Left lung (tissue), 10 donors: ENCODE results near the gene SPON1. TPM values are rescaled to one million over a fixed set of nuclear protein-coding genes. Genes with fewer than 3 reads are reported as not detected.

Source experiments
- ATAC-seq: fragments of 200-7000 bp; cut with Tn5 transposase; one replicate; pipeline ENCODE4 v1.9.1; 2020; ENCODE audit warnings: moderate library complexity
- DNase-seq, 4 donors: peaks; one replicate each; pipeline ENCODE4 v3.0.0-alpha.2; 2013 to 2020
- H3K27ac ChIP-seq, 2 donors: fragments of 200-600 bp; sonication (generic) in 1 of 2; one replicate each; pipeline versions ENCODE4 v1.5.0 to v1.8.0; 2020 to 2021
- H3K27me3 ChIP-seq, 2 donors: fragments of 200-600 bp; sonication (generic) in 1 of 2; one replicate each; pipeline versions ENCODE4 v1.5.0 to v1.8.0; 2020 to 2021
- H3K36me3 ChIP-seq, 2 donors: fragments of 200-600 bp; sonication (generic) in 1 of 2; one replicate each; pipeline versions ENCODE4 v1.5.0 to v1.8.0; 2020 to 2021
- H3K4me1 ChIP-seq, 2 donors: fragments of 200-600 bp; one replicate each; pipeline ENCODE4 v1.8.0; 2021
- H3K4me3 ChIP-seq, 2 donors: fragments of 200-600 bp; sonication (generic) in 1 of 2; one replicate each; pipeline versions ENCODE4 v1.5.0 to v1.8.0; 2020 to 2021; ENCODE audit warnings: mild to moderate bottlenecking in 1 of 2
- H3K9me3 ChIP-seq, 2 donors: fragments of 200-600 bp; sonication (generic) in 1 of 2; one replicate each; pipeline versions ENCODE4 v1.5.0 to v1.8.0; 2020 to 2021
- intact Hi-C, 2 donors: fragments of 100-400 bp; cut with DNase I; formaldehyde crosslinking; loops; one replicate each; pipeline versions ENCODE4 v1.11.2 to v1.14.2; 2022
- polyA plus RNA-seq, 6 donors: library from polyadenylated mRNA; unstranded; fragments of 120-200 nt; gene quantifications; one replicate each; pipeline ENCODE4 v1.2.1, GENCODE V29; 2013; ENCODE audit not compliant: insufficient read length in 6 of 6
- total RNA-seq, 2 donors: library from RNA; stranded (reverse); fragmentation: NEBNext Ultra II Directional; extraction: Animal tissue kit (Norgen Biotek cat#: 25700); gene quantifications; one replicate each; pipeline ENCODE4 v1.2.1, GENCODE V29; 2021
- TF ChIP-seq, protein P1 (sequence below), 2 donors: fragments of 200-600 bp; sonication (generic) in 1 of 2; IDR thresholded peaks; one replicate each; pipeline versions ENCODE4 v1.5.0 to v1.8.0; 2021; ENCODE audit warnings: antibody characterized with exemption in 2 of 2
- donor health status: DM: no; HTN: yes; CAD: no.
- donor health status: DM: no; HTN: no; CAD: no.

SPON1 gene
- total and polyA plus RNA-seq, 8 donors = 83.2 to 136 (median 97.4) TPM

- ATAC-seq (no peak), DNase-seq (no peak)
- intact Hi-C loops = no loop called here
- peaks cover 0 to 6% of the 10 kb centered on the region in 2 donors for H3K4me1 ChIP-seq
- H3K27ac ChIP-seq = no peak overlapping the region
- no peak overlapping the region for H3K4me3 ChIP-seq
- TF ChIP-seq, protein P1, sequence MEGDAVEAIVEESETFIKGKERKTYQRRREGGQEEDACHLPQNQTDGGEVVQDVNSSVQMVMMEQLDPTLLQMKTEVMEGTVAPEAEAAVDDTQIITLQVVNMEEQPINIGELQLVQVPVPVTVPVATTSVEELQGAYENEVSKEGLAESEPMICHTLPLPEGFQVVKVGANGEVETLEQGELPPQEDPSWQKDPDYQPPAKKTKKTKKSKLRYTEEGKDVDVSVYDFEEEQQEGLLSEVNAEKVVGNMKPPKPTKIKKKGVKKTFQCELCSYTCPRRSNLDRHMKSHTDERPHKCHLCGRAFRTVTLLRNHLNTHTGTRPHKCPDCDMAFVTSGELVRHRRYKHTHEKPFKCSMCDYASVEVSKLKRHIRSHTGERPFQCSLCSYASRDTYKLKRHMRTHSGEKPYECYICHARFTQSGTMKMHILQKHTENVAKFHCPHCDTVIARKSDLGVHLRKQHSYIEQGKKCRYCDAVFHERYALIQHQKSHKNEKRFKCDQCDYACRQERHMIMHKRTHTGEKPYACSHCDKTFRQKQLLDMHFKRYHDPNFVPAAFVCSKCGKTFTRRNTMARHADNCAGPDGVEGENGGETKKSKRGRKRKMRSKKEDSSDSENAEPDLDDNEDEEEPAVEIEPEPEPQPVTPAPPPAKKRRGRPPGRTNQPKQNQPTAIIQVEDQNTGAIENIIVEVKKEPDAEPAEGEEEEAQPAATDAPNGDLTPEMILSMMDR (IDR thresholded peaks at IDR 0.05) = no peak
- H3K27me3 ChIP-seq = peaks cover 0 to 22% of the 10 kb centered on the region in 2 donors
- no peaks in the 10 kb centered on the region for H3K9me3 ChIP-seq
- no peaks in the 10 kb centered on the region for H3K36me3 ChIP-seq
Observed at GRCh38 chr11:14259186-14259784, 296.8 kb downstream of the SPON1 start.

- no peaks in the 10 kb centered on the region for H3K4me1 ChIP-seq
- TF ChIP-seq, protein P1 (IDR thresholded peaks at IDR 0.05) = no peak
- peaks cover 0 to 22% of the 10 kb centered on the region in 2 donors for H3K27me3 ChIP-seq
- intact Hi-C loops = no loop called here
- ATAC-seq (no peak), DNase-seq (no peak)
- no peak overlapping the region for H3K4me3 ChIP-seq
- no peaks in the 10 kb centered on the region for H3K9me3 ChIP-seq
- H3K27ac ChIP-seq = no peak overlapping the region
- H3K36me3 ChIP-seq = peaks cover 0 to 2% of the 10 kb centered on the region in 2 donors
Observed at GRCh38 chr11:14259878-14260277, 297.4 kb downstream of the SPON1 start.

DNA sequence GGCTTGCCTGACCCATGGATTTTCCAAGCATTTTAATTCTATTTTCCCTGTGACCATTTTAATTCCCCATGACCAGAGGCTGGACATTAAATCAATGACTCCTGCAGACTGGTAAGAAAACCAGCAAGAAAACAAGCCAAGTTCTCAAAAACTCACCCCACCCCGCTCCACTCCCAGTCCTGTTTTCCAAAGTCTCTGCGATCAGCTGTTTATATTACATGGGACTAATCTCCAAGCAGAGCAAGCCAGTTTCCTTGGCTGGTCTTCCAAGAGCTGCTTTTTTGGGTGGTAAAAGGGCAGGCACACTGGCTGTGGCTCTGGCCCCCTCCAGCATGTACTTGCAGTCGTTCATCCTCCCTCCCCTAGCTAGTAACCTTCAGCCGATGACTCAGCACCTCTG, 298.5 kb downstream of the SPON1 start:
- ATAC-seq = peak; percentile 12
- no peaks in the 10 kb centered on the region for H3K4me1 ChIP-seq
- H3K4me3 ChIP-seq = no peak overlapping the region
- intact Hi-C loops = no loop called here
- no peak for DNase-seq
- peaks cover 0 to 11% of the 10 kb centered on the region in 2 donors for H3K36me3 ChIP-seq
- TF ChIP-seq, protein P1 (IDR thresholded peaks at IDR 0.05) = no peak
- peaks cover 0 to 22% of the 10 kb centered on the region in 2 donors for H3K27me3 ChIP-seq
- no peaks in the 10 kb centered on the region for H3K9me3 ChIP-seq
- H3K27ac ChIP-seq = no peak overlapping the region

DNA sequence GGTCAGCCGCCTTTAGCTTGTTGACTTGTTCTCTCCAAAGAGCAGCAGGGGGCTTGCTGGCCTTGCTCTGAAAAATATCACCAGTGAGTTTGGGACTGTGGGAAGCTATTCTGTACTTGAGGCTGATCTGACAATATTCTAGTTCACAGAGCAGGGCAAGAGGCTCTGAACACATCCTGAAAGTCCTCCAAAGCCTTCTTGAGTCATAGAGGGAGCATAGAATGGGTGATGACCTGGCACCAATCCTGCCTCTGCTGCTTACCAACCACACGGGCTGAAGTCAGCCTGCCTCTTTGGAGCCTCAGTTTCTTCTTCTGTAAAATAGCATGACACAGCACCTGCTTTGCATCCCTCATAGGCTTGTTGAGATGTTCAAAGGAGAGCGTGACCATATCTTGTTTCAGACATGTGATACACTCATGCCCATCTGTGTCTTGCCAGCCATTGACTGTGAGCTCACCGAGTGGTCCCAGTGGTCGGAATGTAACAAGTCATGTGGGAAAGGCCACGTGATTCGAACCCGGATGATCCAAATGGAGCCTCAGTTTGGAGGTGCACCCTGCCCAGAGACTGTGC, 299.8 kb downstream of the SPON1 start:
- peaks cover 0 to 22% of the 10 kb centered on the region in 2 donors for H3K27me3 ChIP-seq
- H3K9me3 ChIP-seq = no peaks in the 10 kb centered on the region
- no peak overlapping the region for H3K27ac ChIP-seq
- TF ChIP-seq, protein P1 (IDR thresholded peaks at IDR 0.05) = no peak
- DNase-seq (no peak), ATAC-seq (no peak)
- H3K36me3 ChIP-seq = peaks cover 0 to 11% of the 10 kb centered on the region in 2 donors
- no peaks in the 10 kb centered on the region for H3K4me1 ChIP-seq
- intact Hi-C loops = no loop called here
- no peak overlapping the region for H3K4me3 ChIP-seq

DNA sequence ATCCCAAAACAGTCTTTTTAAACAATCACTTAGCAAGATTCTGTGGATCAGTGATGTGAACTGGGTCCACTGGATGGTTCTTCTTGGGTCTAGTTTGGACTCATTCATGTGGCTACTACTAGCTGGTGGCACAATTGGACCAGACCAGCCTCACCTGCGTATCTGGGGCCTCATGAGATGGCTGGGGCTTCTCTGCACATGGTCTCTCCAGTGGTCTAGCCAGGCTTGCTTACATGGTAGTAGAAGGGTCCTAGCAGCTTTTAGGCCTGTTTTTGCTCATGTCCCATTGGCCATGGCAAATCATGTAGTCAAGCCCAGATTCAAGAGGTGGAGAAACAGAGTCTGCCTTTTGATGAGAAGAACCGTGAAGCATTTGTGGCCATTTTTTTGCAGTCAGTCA, 302.4 kb downstream of the SPON1 start:
- Histone ChIP-seq H3K9me3 (no peaks in the 10 kb centered on the region), H3K36me3 (peaks cover 0 to 11% of the 10 kb centered on the region in 2 donors), H3K27ac (no peak overlapping the region), H3K27me3 (peaks cover 0 to 4% of the 10 kb centered on the region in 2 donors), H3K4me3 (no peak overlapping the region), H3K4me1 (no peaks in the 10 kb centered on the region)
- ATAC-seq = no peak
- no peak for DNase-seq
- TF ChIP-seq, protein P1 (IDR thresholded peaks at IDR 0.05) = no peak
- intact Hi-C loops = no loop called here
